ENCODE results near the gene PLXNA1. TPM values are rescaled to one million over a fixed set of nuclear protein-coding genes. Genes with fewer than 3 reads are reported as not detected.
A peak's percentile ranks its signal among the peaks of the same experiment; 100 is the strongest.

Gene PLXNA1
- total RNA-seq, 4 donors from 2014 or later: 20.8 to 56.7 (median 27.7) TPM

- Histone ChIP-seq H3K9me3 (peaks cover 8 to 12% of the 10 kb centered on the region in 2 donors), H3K36me3 (no peaks in the 10 kb centered on the region), H3K27ac (no peak overlapping the region), H3K27me3 (no peaks in the 10 kb centered on the region), H3K4me3 (no peak overlapping the region), H3K4me1 (no peaks in the 10 kb centered on the region)
- intact Hi-C loops (cut with DNase I; ENCODE audit: low total_unique reads) (no loop called here), in situ Hi-C loops (cut with MboI; ENCODE audit: low pct_ligation_motif_present in 1 of 4, low pct_unique_long_range_greater_than_20kb in 1 of 4, low sequenced_read_pairs in 3 of 4) (no loop called here)
- 81% methylated on average over 5 of the region's 5 CpGs for whole genome bisulfite sequencing, 2 donors (ENCODE audit: low coverage in 1 of 2)
- DNase-seq: no peak
- no peak for TF ChIP-seq POLR2A (IDR thresholded peaks at IDR 0.05)
- TF ChIP-seq CTCF (IDR thresholded peaks at IDR 0.05): no peak
These were observed 12.0 kb upstream of the PLXNA1 start for GRCh38 chr3:126970921-126971320.

GRCh38 chr3:126971891-126972351, 11.0 kb upstream of the PLXNA1 start:
- intact Hi-C loops (cut with DNase I; ENCODE audit: low total_unique reads): no loop called here
- in situ Hi-C loops (cut with MboI; ENCODE audit: low pct_ligation_motif_present in 1 of 4, low pct_unique_long_range_greater_than_20kb in 1 of 4, low sequenced_read_pairs in 3 of 4): no loop called here
- peak; percentile 73 for DNase-seq
- Histone ChIP-seq H3K27ac (peak overlapping the region in 2 of 4 donors; percentile 17 to 27), H3K4me3 (no peak overlapping the region), H3K9me3 (peaks cover 8 to 12% of the 10 kb centered on the region in 2 donors), H3K4me1 (no peaks in the 10 kb centered on the region), H3K36me3 (no peaks in the 10 kb centered on the region), H3K27me3 (no peaks in the 10 kb centered on the region)
- TF ChIP-seq CTCF (IDR thresholded peaks at IDR 0.05) (no peak), POLR2AphosphoS5 (IDR thresholded peaks at IDR 0.05) (no peak), EP300 (IDR thresholded peaks at IDR 0.05; ENCODE audit: low read depth) (no peak), POLR2A (IDR thresholded peaks at IDR 0.05) (no peak)
- WGBS, 2 donors (ENCODE audit: low coverage in 1 of 2): 43% methylated on average over 13 of the region's 13 CpGs; no CpG with 5 or more reads in 1 of the 2 donors

- 76% methylated on average over 5 of the region's 5 CpGs; no CpG with 5 or more reads in 1 of the 2 donors for WGBS, 2 donors (ENCODE audit: low coverage in 1 of 2)
- Histone ChIP-seq H3K27me3 (no peaks in the 10 kb centered on the region), H3K4me3 (no peak overlapping the region), H3K9me3 (peaks cover 8 to 12% of the 10 kb centered on the region in 2 donors), H3K4me1 (no peaks in the 10 kb centered on the region), H3K27ac (peak overlapping the region in 1 of 4 donors; percentile 14), H3K36me3 (no peaks in the 10 kb centered on the region)
- no peak for DNase-seq
- TF ChIP-seq EP300 (IDR thresholded peaks at IDR 0.05; ENCODE audit: low read depth): no peak
- TF ChIP-seq POLR2A (IDR thresholded peaks at IDR 0.05): no peak
- intact Hi-C loops (cut with DNase I; ENCODE audit: low total_unique reads) (no loop called here), in situ Hi-C loops (cut with MboI; ENCODE audit: low pct_ligation_motif_present in 1 of 4, low pct_unique_long_range_greater_than_20kb in 1 of 4, low sequenced_read_pairs in 3 of 4) (no loop called here)
These were observed 10.0 kb upstream of the PLXNA1 start for GRCh38 chr3:126972866-126973265.

GRCh38 chr3:126973814-126974213, 9.1 kb upstream of the PLXNA1 start:
- 81% methylated on average over 1 of the region's 1 CpG; no CpG with 5 or more reads in 1 of the 2 donors for WGBS, 2 donors (ENCODE audit: low coverage in 1 of 2)
- no peak overlapping the region for H3K27ac ChIP-seq
- TF ChIP-seq EP300 (IDR thresholded peaks at IDR 0.05; ENCODE audit: low read depth): no peak
- intact Hi-C loops (cut with DNase I; ENCODE audit: low total_unique reads) (no loop called here), in situ Hi-C loops (cut with MboI; ENCODE audit: low pct_ligation_motif_present in 1 of 4, low pct_unique_long_range_greater_than_20kb in 1 of 4, low sequenced_read_pairs in 3 of 4) (no loop called here)
- H3K4me3 ChIP-seq: no peak overlapping the region
- peaks cover 8 to 12% of the 10 kb centered on the region in 2 donors for H3K9me3 ChIP-seq
- H3K36me3 ChIP-seq: no peaks in the 10 kb centered on the region
- DNase-seq: no peak
- no peaks in the 10 kb centered on the region for H3K27me3 ChIP-seq
- H3K4me1 ChIP-seq: no peaks in the 10 kb centered on the region

- Histone ChIP-seq H3K4me3 (no peak overlapping the region), H3K36me3 (no peaks in the 10 kb centered on the region), H3K9me3 (peaks cover 8 to 12% of the 10 kb centered on the region in 2 donors), H3K27me3 (peaks cover under 1% of the 10 kb centered on the region), H3K4me1 (no peaks in the 10 kb centered on the region), H3K27ac (no peak overlapping the region)
- in situ Hi-C loops (cut with MboI; ENCODE audit: low pct_ligation_motif_present in 1 of 4, low pct_unique_long_range_greater_than_20kb in 1 of 4, low sequenced_read_pairs in 3 of 4): loop anchor here in 1 of 4 donors (5.0 kb wide), 1 partner anchor 222 kb away; no protein-coding TSS in a partner anchor
- intact Hi-C loops (cut with DNase I; ENCODE audit: low total_unique reads): no loop called here
- TF ChIP-seq EP300 (IDR thresholded peaks at IDR 0.05; ENCODE audit: low read depth) (no peak), POLR2A (IDR thresholded peaks at IDR 0.05) (no peak), POLR2AphosphoS5 (IDR thresholded peaks at IDR 0.05) (no peak), CTCF (IDR thresholded peaks at IDR 0.05) (no peak)
- DNase-seq: no peak
- WGBS, 2 donors (ENCODE audit: low coverage in 1 of 2): 64 to 65% methylated on average over 3 of the region's 3 CpGs
These were observed 8.2 kb upstream of the PLXNA1 start for GRCh38 chr3:126974756-126975155.

Data from transverse colon (tissue), 4 donors.